ENCODE data around the gene RELL1.

RELL1 gene

DNA sequence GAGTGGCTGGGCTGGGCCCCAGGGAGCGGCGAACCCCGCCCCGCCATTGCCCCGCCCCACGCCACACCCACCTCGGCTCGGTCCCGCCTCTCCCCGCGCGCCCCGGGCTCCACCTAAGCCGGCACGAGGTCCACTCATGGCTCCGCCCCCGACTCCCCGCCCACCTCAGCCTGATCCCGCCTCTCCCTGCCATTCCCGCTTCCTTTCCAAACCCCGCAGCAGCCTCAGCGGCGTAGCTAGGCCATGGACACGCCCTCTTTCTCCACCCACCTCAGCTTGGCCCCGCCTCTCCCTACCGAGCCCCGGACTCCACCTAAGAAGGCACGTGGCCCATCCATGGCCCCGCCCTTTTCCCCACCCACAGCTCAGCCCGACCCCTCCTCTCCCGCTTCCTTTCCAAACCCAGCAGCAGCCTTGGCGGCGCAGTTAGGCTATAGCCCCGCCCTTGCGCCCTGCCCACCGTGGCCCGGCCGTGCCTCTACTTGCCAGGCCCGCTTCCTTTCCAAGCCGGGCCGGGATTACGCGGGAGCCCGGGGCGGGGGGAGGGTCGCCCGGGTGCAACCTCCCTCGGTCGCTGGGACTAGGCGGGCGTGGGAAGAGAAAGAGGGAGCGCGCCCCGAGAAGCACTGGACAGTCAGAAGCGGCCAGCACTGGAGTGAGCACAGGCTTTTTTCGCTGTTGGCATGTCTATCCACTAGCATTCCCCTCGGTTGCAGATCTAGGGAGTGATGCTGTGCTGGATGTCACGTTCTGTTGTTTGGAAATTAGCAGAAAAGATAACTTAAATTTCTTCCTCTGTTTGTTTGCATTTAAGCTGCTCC lies at the start of gene RELL1:
Gene RELL1 (minus strand): TSS at position 4 of the 821 bp plus-strand sequence. CDS start 89 bp downstream, outside the sequence.
- Mint-ChIP-seq H3K4me1 (peaks cover 43% of the 10 kb centered on the region), H3K9me3 (no peaks in the 10 kb centered on the region)
- TF ChIP-seq, protein P1, sequence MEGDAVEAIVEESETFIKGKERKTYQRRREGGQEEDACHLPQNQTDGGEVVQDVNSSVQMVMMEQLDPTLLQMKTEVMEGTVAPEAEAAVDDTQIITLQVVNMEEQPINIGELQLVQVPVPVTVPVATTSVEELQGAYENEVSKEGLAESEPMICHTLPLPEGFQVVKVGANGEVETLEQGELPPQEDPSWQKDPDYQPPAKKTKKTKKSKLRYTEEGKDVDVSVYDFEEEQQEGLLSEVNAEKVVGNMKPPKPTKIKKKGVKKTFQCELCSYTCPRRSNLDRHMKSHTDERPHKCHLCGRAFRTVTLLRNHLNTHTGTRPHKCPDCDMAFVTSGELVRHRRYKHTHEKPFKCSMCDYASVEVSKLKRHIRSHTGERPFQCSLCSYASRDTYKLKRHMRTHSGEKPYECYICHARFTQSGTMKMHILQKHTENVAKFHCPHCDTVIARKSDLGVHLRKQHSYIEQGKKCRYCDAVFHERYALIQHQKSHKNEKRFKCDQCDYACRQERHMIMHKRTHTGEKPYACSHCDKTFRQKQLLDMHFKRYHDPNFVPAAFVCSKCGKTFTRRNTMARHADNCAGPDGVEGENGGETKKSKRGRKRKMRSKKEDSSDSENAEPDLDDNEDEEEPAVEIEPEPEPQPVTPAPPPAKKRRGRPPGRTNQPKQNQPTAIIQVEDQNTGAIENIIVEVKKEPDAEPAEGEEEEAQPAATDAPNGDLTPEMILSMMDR (IDR thresholded peaks at IDR 0.05; ENCODE audit: unreplicated experiment in 3 of 3): no peak

DNA sequence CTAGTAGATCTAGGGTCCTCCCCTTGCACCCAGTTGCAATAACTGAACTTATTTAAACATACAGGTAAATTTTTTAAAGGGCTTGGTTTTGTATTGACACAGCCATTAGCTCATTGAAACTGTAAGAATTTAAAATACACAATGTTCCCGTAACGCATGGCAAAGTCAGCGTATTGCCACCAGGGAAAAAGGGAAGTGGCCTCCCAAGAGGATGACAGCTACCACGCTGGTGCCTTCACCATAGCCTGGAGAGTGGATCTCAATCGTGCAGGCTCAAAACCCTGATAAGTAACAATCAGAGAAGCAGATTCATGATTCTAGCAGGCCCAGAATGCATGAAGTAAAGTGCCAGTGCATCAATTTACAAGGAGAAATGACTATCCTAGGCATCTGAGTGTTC lies 49.4 kb upstream of the RELL1 start:
- TF ChIP-seq, protein P1 (IDR thresholded peaks at IDR 0.05; ENCODE audit: unreplicated experiment in 3 of 3): no peak

More for the DNA sequence above, at the start of gene RELL1:
- Mint-ChIP-seq H3K4me3 (peak within 1 kb of the TSS; percentile 78 to 90 (median 88)), H3K27me3 (ENCODE audit: low read depth) (no peaks in the 10 kb centered on the region), H3K27ac (peak within 1 kb of the TSS; percentile 50 to 75 (median 68)), H3K36me3 (ENCODE audit: low read depth) (no peaks in the 10 kb centered on the region)

GRCh38 chr4:37734989-37735388 lies 48.8 kb upstream of the RELL1 start:
- no peaks in the 10 kb centered on the region for H3K27me3 Mint-ChIP-seq (ENCODE audit: low read depth)
- no peaks in the 10 kb centered on the region for H3K4me1 Mint-ChIP-seq
- no peaks in the 10 kb centered on the region for H3K36me3 Mint-ChIP-seq (ENCODE audit: low read depth)
- peaks cover 2% of the 10 kb centered on the region for H3K9me3 Mint-ChIP-seq
- TF ChIP-seq, protein P1 (IDR thresholded peaks at IDR 0.05; ENCODE audit: unreplicated experiment in 3 of 3): no peak
- H3K27ac Mint-ChIP-seq: no peak overlapping the region
- H3K4me3 Mint-ChIP-seq: no peak overlapping the region

More for the DNA sequence above, 49.4 kb upstream of the RELL1 start:
- H3K4me1 Mint-ChIP-seq: no peaks in the 10 kb centered on the region
- no peak overlapping the region for H3K27ac Mint-ChIP-seq
- H3K36me3 Mint-ChIP-seq (ENCODE audit: low read depth): no peaks in the 10 kb centered on the region
- no peaks in the 10 kb centered on the region for H3K27me3 Mint-ChIP-seq (ENCODE audit: low read depth)
- H3K4me3 Mint-ChIP-seq: no peak overlapping the region
- peaks cover 2% of the 10 kb centered on the region for H3K9me3 Mint-ChIP-seq

- Mint-ChIP-seq H3K9me3 (peaks cover 2% of the 10 kb centered on the region), H3K4me1 (no peaks in the 10 kb centered on the region), H3K4me3 (no peak overlapping the region)
Observed at GRCh38 chr4:37733240-37733867, 47.2 kb upstream of the RELL1 start.

GRCh38 chr4:37732526-37733186 lies 46.5 kb upstream of the RELL1 start:
- Mint-ChIP-seq H3K27ac (no peak overlapping the region), H3K4me3 (no peak overlapping the region), H3K9me3 (peaks cover 2% of the 10 kb centered on the region), H3K27me3 (ENCODE audit: low read depth) (no peaks in the 10 kb centered on the region), H3K36me3 (ENCODE audit: low read depth) (no peaks in the 10 kb centered on the region), H3K4me1 (no peaks in the 10 kb centered on the region)
- TF ChIP-seq, protein P1 (IDR thresholded peaks at IDR 0.05; ENCODE audit: unreplicated experiment in 3 of 3): no peak

More at GRCh38 chr4:37733240-37733867, 47.2 kb upstream of the RELL1 start:
- H3K36me3 Mint-ChIP-seq (ENCODE audit: low read depth): no peaks in the 10 kb centered on the region
- TF ChIP-seq, protein P1 (IDR thresholded peaks at IDR 0.05; ENCODE audit: unreplicated experiment in 3 of 3): no peak
- H3K27ac Mint-ChIP-seq: no peak overlapping the region
- H3K27me3 Mint-ChIP-seq (ENCODE audit: low read depth): no peaks in the 10 kb centered on the region

Measured in nephron (organoid).